ENCODE results near the gene CLCNKA. TPM values are rescaled to one million over a fixed set of nuclear protein-coding genes. Genes with fewer than 3 reads are reported as not detected.

Gene CLCNKA
- total and polyA plus RNA-seq, 8 donors = 0.67 to 9.3 (median 1.4) TPM

DNA sequence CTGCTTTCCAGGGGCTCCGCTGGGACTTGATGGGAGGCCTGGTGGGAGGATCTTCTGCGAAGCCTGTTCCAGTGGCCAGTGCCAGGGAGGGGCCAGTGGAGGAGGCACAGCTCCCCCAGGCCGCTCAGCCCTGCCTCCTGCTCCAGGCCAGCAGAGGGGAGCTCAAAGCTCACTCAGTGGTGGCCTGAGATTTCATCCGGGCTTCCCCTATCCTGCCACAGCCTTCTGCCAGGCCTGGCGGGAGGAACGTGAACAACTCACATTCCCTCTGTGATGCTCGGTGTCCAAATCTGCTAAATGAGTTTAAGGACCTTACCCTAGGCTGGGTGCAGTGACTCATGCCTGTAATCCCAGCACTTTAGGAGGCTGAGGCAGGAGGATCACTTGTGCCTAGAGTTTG, 25.0 kb downstream of the CLCNKA start:
- peak overlapping the region in 1 of 4 donors; percentile 58 for H3K27ac ChIP-seq
- DNase-seq (peak in 1 of 6 donors; percentile 62), ATAC-seq (peak in 2 of 4 donors; percentile 19 to 40), FAIRE-seq (no peak)
- intact Hi-C loops (cut with DNase I) = loop anchor here in 1 of 3 donors (10.0 kb wide), 1 partner anchor 242 kb away; the partner anchor contains the start of gene UQCRHL
- H3K4me3 ChIP-seq = no peak overlapping the region
- TF ChIP-seq, protein P1, sequence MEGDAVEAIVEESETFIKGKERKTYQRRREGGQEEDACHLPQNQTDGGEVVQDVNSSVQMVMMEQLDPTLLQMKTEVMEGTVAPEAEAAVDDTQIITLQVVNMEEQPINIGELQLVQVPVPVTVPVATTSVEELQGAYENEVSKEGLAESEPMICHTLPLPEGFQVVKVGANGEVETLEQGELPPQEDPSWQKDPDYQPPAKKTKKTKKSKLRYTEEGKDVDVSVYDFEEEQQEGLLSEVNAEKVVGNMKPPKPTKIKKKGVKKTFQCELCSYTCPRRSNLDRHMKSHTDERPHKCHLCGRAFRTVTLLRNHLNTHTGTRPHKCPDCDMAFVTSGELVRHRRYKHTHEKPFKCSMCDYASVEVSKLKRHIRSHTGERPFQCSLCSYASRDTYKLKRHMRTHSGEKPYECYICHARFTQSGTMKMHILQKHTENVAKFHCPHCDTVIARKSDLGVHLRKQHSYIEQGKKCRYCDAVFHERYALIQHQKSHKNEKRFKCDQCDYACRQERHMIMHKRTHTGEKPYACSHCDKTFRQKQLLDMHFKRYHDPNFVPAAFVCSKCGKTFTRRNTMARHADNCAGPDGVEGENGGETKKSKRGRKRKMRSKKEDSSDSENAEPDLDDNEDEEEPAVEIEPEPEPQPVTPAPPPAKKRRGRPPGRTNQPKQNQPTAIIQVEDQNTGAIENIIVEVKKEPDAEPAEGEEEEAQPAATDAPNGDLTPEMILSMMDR (IDR thresholded peaks at IDR 0.05) = no peak
- peaks cover 0 to 8% (median 4%) of the 10 kb centered on the region in 3 donors for H3K4me1 ChIP-seq
- WGBS, 2 donors = 84 to 86% methylated on average over 7 of the region's 7 CpGs
- no peaks in the 10 kb centered on the region for H3K27me3 ChIP-seq
- no peaks in the 10 kb centered on the region for H3K36me3 ChIP-seq
- H3K9me3 ChIP-seq = no peaks in the 10 kb centered on the region

DNA sequence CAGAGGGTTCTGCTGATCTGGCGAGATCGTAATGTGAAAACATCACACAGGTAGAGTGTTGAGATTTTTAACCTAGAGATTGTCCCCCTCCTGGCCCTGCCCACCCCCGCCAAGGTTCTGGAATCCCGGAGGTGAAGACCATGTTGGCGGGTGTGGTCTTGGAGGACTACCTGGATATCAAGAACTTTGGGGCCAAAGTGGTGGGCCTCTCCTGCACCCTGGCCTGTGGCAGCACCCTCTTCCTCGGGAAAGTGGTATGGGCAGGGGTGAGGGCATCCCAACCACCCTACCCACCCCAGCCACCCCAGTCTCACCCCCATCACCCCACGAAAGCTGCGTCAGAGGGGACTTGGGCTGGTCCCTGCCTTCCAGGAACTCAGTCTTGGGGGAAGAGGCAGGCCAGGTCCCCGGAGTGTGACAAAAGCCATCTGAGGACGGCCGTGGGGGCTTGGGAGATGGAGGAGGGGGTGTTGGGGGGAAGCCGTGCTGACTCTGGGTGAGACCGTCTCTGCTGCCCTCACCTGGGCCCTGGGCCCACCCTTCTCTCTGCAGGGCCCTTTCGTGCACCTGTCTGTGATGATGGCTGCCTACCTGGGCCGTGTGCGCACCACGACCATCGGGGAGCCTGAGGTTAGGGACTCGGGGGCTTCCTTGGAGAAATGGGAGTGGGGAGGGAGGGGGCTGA, 26.1 kb downstream of the CLCNKA start:
- 83 to 86% methylated on average over 19 of the region's 19 CpGs for WGBS, 2 donors
- Histone ChIP-seq H3K4me3 (no peak overlapping the region), H3K27me3 (no peaks in the 10 kb centered on the region), H3K4me1 (peaks cover 0 to 8% (median 4%) of the 10 kb centered on the region in 3 donors), H3K36me3 (no peaks in the 10 kb centered on the region), H3K27ac (no peak overlapping the region), H3K9me3 (no peaks in the 10 kb centered on the region)
- ATAC-seq = no peak
- intact Hi-C loops (cut with DNase I) = loop anchor here in 1 of 3 donors (10.0 kb wide), 1 partner anchor 243 kb away; the partner anchor contains the start of gene UQCRHL
- no peak for FAIRE-seq
- peak in 1 of 6 donors; percentile 37 for DNase-seq
- TF ChIP-seq, protein P1 (IDR thresholded peaks at IDR 0.05) = no peak

DNA sequence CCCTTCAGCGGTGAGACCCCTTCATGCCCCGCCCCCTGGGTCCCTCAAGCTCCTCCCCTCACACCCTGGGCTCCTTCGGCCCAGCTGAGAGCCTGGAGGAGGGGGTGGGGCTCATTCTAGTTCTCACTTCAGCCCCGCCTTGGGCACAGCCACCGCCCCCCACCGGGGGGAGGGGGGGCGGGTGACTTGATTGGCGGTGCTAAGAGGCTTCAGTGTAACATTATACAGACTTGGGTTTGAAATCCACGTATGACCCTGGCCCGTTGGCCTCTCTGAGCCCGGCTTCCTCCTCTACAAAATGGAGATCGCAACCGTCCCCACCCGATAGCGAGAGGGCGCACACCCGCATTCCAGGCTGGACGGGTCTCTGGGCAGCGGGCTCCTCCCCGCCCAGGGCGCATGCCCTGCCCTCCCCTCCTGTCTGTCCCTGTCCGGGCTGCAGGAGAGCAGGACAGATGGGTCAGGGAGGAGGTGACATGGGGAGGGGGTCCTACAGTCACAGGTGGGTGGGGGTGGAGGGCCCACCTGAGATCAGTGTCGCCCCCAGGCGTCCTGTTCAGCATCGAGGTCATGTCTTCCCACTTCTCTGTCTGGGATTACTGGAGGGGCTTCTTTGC, 26.8 kb downstream of the CLCNKA start:
- no peak overlapping the region for H3K27ac ChIP-seq
- 6% methylated on average over 23 to 25 of the region's 25 CpGs for WGBS, 2 donors
- H3K27me3 ChIP-seq = no peaks in the 10 kb centered on the region
- no peaks in the 10 kb centered on the region for H3K36me3 ChIP-seq
- FAIRE-seq = no peak
- ATAC-seq = peak; percentile 37 to 69 (median 48)
- H3K9me3 ChIP-seq = no peaks in the 10 kb centered on the region
- intact Hi-C loops (cut with DNase I) = loop anchor here in 1 of 3 donors (10.0 kb wide), 1 partner anchor 244 kb away; the partner anchor contains the start of gene UQCRHL
- DNase-seq = peak in 4 of 6 donors; percentile 60 to 78 (median 67)
- peak overlapping the region in 2 of 4 donors; percentile 30 to 36 for H3K4me3 ChIP-seq
- peaks cover 0 to 4% (median 3%) of the 10 kb centered on the region in 3 donors for H3K4me1 ChIP-seq
- TF ChIP-seq, protein P1 (IDR thresholded peaks at IDR 0.05) = no peak

- WGBS, 2 donors = 85 to 87% methylated on average over 7 of the region's 7 CpGs
- TF ChIP-seq, protein P1 (IDR thresholded peaks at IDR 0.05) = no peak
- Histone ChIP-seq H3K4me3 (no peak overlapping the region), H3K4me1 (no peaks in the 10 kb centered on the region), H3K36me3 (no peaks in the 10 kb centered on the region), H3K9me3 (no peaks in the 10 kb centered on the region), H3K27me3 (no peaks in the 10 kb centered on the region), H3K27ac (no peak overlapping the region)
- FAIRE-seq (no peak), ATAC-seq (no peak), DNase-seq (peak in 1 of 6 donors; percentile 63)
- intact Hi-C loops (cut with DNase I) = loop anchor here in 1 of 3 donors (5.0 kb wide), 1 partner anchor 43 kb away; no protein-coding TSS in a partner anchor
These were observed 28.5 kb downstream of the CLCNKA start for GRCh38 chr1:16050328-16050727.
